Measurements from ENCODE around the gene BAG5.

Gene BAG5

DNA sequence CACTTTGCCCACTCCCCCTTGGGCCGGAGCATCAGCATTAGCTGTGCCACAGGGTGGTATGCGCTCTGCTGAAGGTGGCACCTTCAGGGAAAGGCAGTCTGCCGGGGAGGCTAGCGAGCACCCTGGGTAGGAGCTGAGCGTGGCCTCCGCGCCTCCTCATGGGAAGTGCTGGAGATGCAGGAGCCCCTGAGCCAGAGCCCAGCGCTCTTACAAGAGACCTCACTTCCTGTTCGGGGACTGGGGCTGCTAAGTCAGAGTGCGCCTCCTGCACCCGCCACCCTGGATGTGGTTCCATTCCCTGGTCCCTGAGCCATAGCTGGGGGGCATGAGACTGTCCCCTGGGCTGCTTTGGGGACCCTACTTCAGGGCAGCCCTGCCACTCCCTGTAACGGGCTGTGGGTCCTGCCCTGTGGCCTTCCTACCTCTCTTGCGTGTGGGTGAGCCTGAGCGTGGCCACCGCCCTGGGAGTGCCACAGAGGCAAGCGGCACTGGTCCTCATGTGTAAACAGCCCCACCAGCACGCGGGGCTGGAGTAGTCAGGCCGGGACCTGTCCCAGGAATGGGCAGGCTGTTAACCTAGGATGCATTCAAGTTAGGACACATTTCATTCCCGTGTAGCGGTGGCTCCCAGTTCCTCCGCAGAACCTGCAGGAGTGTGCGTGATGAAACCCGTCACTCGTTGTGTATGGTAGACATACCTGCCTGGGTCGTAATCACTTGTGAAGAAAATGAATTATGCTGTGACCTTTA is 19.7 kb upstream of the BAG5 start:
- ChIA-PET CTCF (no interaction called here), POLR2A (no interaction called here)
- DNase-seq (ENCODE audit: extremely low spot score), result no peak
- TF ChIP-seq CTBP1 (IDR thresholded peaks at IDR 0.05; ENCODE audit: borderline replicate concordance), result no peak
- TF ChIP-seq TARDBP (IDR thresholded peaks at IDR 0.05), result no peak
- TF ChIP-seq SP1 (IDR thresholded peaks at IDR 0.05), result no peak
- TF ChIP-seq LEF1 (IDR thresholded peaks at IDR 0.05; ENCODE audit: borderline replicate concordance), result no peak

DNA sequence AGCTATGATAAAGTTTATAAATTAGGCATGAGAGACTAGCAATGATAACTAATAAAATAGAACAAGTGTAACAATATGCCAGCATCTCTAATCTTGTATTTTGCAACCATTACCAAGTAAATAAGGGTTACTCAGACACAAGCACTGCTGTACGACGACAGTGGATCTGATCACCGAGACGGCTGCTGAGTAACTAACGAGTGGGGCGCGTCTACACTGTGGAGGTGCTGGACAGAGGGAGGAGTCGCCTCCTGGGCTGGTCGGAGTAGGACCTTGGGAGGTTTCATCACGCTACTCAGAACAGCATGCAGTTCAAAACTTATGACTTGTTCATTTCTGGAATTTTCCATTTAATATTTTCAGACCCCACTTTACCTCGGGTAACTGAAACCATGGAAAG is 18.7 kb upstream of the BAG5 start:
- ChIA-PET POLR2A (no interaction called here), CTCF (no interaction called here)
- DNase-seq (ENCODE audit: extremely low spot score), result no peak
- TF ChIP-seq FOXA1 (IDR thresholded peaks at IDR 0.05) (no peak), TARDBP (IDR thresholded peaks at IDR 0.05) (no peak), HDGF (IDR thresholded peaks at IDR 0.05; ENCODE audit: borderline replicate concordance) (no peak), FOXK2 (IDR thresholded peaks at IDR 0.05) (no peak), BHLHE40 (IDR thresholded peaks at IDR 0.05; ENCODE audit: borderline replicate concordance) (no peak), NFRKB (IDR thresholded peaks at IDR 0.05) (no peak), SP1 (IDR thresholded peaks at IDR 0.05) (no peak), FOXM1 (IDR thresholded peaks at IDR 0.05; ENCODE audit: borderline replicate concordance) (no peak), LEF1 (IDR thresholded peaks at IDR 0.05; ENCODE audit: borderline replicate concordance) (no peak), L3MBTL2 (conservative IDR thresholded peaks at IDR 0.05) (no peak), CTBP1 (IDR thresholded peaks at IDR 0.05; ENCODE audit: borderline replicate concordance) (no peak), ELF4 (IDR thresholded peaks at IDR 0.05) (no peak)
- TF ChIP-seq, protein P1, sequence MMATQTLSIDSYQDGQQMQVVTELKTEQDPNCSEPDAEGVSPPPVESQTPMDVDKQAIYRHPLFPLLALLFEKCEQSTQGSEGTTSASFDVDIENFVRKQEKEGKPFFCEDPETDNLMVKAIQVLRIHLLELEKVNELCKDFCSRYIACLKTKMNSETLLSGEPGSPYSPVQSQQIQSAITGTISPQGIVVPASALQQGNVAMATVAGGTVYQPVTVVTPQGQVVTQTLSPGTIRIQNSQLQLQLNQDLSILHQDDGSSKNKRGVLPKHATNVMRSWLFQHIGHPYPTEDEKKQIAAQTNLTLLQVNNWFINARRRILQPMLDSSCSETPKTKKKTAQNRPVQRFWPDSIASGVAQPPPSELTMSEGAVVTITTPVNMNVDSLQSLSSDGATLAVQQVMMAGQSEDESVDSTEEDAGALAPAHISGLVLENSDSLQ (IDR thresholded peaks at IDR 0.05), result no peak

DNA sequence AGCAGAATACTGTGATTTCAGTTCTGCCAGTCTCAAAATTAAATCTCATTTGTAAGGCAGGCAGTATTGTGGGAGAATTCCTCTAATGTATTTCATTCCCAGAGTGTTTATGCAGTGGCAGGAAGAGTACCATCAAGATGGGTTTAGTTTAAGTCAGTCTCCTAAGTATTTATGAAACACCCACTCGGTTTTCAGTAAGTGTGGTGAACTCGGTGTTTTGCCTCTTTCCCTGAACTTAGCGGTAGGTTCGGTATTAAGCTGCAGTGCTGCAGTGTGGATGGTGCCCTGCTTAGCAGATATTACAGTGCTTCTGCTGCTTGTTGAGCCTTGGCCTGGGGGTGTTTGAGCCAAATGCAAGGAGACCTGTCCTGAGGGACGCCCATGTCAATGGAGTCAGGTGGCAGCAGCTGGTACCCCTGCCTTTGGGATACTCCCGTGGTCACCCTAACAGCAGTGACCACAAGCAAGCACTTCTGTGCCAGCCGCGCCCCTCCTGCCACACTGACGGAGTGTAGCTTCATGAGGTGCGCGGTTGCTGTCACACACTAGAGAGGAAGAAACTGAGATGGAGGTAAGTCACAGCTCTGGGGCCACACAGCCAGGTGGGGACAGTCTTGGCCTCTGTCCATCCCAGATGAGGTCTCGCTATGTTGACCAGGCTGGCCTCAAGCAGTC is 16.1 kb upstream of the BAG5 start:
- ChIA-PET CTCF (no interaction called here), POLR2A (no interaction called here)
- DNase-seq (ENCODE audit: extremely low spot score), result no peak
- TF ChIP-seq SUZ12 (IDR thresholded peaks at IDR 0.05) (no peak), BHLHE40 (IDR thresholded peaks at IDR 0.05; ENCODE audit: borderline replicate concordance) (no peak), FOXM1 (IDR thresholded peaks at IDR 0.05; ENCODE audit: borderline replicate concordance) (no peak), SP1 (IDR thresholded peaks at IDR 0.05) (no peak), FOXA1 (IDR thresholded peaks at IDR 0.05) (no peak), ARNT (IDR thresholded peaks at IDR 0.05) (no peak), ELF4 (IDR thresholded peaks at IDR 0.05) (no peak), NFRKB (IDR thresholded peaks at IDR 0.05) (no peak), CTBP1 (IDR thresholded peaks at IDR 0.05; ENCODE audit: borderline replicate concordance) (no peak), HDGF (IDR thresholded peaks at IDR 0.05; ENCODE audit: borderline replicate concordance) (no peak), TARDBP (IDR thresholded peaks at IDR 0.05) (no peak), ZNF384 (IDR thresholded peaks at IDR 0.05) (no peak), FOXK2 (IDR thresholded peaks at IDR 0.05) (no peak), LEF1 (IDR thresholded peaks at IDR 0.05; ENCODE audit: borderline replicate concordance) (no peak), L3MBTL2 (conservative IDR thresholded peaks at IDR 0.05) (no peak)
- TF ChIP-seq, protein P1 (IDR thresholded peaks at IDR 0.05), result no peak

DNA sequence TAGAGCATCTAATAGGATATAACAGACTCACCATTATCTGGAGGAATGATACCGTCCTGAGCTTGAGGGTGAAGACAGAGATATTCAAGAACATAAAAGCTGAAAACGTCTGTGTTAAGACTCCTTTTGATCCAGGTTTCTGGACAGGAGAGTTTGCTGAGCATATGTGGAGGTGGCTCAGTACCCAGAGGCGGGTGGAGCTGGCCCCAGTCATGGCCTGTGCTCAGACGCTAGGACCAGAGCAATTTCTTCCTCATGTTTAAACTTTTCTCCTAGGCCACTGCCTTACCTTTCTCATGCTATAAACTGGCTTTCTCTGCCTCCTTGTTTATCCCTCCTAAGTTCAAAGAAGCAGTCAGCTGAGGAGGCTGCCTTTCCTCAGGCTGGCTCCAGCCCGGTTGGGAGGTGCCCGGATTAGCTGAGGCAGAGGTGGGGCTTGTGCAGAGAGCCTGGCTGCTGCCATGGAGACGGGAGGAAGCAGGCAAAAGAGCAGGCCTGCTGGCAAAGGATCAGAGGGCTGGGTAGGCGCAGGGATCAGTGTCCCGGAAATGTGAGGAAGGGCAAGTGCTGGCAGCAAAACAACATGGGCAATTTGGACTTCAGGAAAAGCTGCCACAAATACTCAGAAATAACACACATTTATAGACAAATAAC is 14.0 kb upstream of the BAG5 start:
- TF ChIP-seq TARDBP (IDR thresholded peaks at IDR 0.05) (no peak), NFRKB (IDR thresholded peaks at IDR 0.05) (no peak), BHLHE40 (IDR thresholded peaks at IDR 0.05; ENCODE audit: borderline replicate concordance) (no peak), SUZ12 (IDR thresholded peaks at IDR 0.05) (no peak), FOXM1 (IDR thresholded peaks at IDR 0.05; ENCODE audit: borderline replicate concordance) (no peak), ARNT (IDR thresholded peaks at IDR 0.05) (no peak), FOXA1 (IDR thresholded peaks at IDR 0.05) (no peak), CTBP1 (IDR thresholded peaks at IDR 0.05; ENCODE audit: borderline replicate concordance) (no peak), ELF4 (IDR thresholded peaks at IDR 0.05) (no peak), ZNF384 (IDR thresholded peaks at IDR 0.05) (no peak), LEF1 (IDR thresholded peaks at IDR 0.05; ENCODE audit: borderline replicate concordance) (no peak), L3MBTL2 (conservative IDR thresholded peaks at IDR 0.05) (no peak), SP1 (IDR thresholded peaks at IDR 0.05) (no peak), FOXK2 (IDR thresholded peaks at IDR 0.05) (no peak), HDGF (IDR thresholded peaks at IDR 0.05; ENCODE audit: borderline replicate concordance) (no peak)
- TF ChIP-seq, protein P1 (IDR thresholded peaks at IDR 0.05), result no peak
- CTCF ChIA-PET, result no interaction called here
- peak; percentile 64 for DNase-seq (ENCODE audit: extremely low spot score)
- POLR2A ChIA-PET, result interaction anchor here (1.6 kb wide), 1 partner anchor 12 kb away, joined by 4 read pairs; no protein-coding TSS in a partner anchor

DNA sequence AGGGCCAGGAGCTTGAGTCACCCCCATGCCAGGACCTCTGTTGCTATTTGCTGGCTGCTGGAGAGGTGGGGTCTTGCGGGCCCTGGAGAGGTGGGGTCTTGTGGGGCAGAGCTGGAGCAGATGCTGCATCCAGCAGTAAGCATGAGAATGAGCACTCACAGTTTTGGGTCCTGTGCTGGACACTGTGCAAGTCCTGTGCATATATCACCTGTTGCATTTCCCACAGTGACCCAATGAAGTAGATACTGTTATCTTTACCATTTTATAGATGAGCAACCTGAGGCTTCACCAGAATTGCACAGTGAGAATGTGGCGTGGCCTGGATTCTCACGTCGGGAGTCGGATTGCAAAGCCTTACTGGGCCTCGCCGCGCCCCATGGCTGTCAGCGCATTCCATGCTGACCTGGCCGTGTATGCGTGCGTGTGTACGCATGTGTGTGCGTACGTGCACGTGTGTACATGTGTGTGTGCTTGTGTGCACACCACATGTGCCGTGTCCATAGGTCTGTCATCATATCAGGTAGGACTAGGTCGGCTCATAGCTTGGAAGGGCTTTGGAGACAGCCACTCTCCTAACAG is 12.3 kb upstream of the BAG5 start:
- DNase-seq (ENCODE audit: extremely low spot score), result no peak
- ChIA-PET CTCF (interaction anchor here (0.6 kb wide), 1 partner anchor 399 kb away, joined by 4 read pairs; no protein-coding TSS in a partner anchor), POLR2A (no interaction called here)
- TF ChIP-seq ZNF384 (IDR thresholded peaks at IDR 0.05), result no peak
- no peak for TF ChIP-seq BHLHE40 (IDR thresholded peaks at IDR 0.05; ENCODE audit: borderline replicate concordance)
- no peak for TF ChIP-seq ELF4 (IDR thresholded peaks at IDR 0.05)
- TF ChIP-seq, protein P1 (IDR thresholded peaks at IDR 0.05), result no peak
